HTR-8/SVneo (cell line): Measurements from ENCODE around the gene MAP3K15.
"Not testable (repeated sequence)": the region's sequence is repeated elsewhere in the genome, so short reads cannot be mapped to it uniquely, and the experiment has no call there.

Source experiments
- DNase-seq: peaks from one replicate; pipeline ENCODE4 v3.0.0; 2011; ENCODE audit warnings: low spot score, mixed read lengths; ENCODE audit not compliant: insufficient read length
- FAIRE-seq: peaks from 2 replicates; lab custom pipeline; 2011; peaks lifted over from hg19 to GRCh38; lab: Jason Lieb, UNC

The MAP3K15 gene

DNA sequence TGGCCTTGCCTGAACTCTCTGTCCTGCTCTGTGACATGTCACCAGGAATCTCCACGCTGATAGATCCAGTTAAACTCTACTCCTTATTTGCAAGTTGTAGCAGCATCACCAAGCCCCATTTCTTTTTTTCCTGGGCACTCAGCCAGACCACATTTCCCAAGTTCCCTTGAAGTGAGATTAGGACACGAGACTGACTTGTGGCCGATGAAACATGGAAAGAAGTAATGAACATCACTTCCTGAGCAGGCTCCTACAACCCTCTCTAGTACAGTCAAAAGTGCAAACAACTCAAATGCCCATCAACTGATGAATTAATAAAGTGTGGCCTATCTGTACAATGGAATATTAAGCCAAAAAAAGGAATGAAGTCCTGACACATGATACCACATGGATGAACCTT is 74.6 kb downstream of the MAP3K15 start:
- FAIRE-seq: no peak
- peak; percentile 9 for DNase-seq

DNA sequence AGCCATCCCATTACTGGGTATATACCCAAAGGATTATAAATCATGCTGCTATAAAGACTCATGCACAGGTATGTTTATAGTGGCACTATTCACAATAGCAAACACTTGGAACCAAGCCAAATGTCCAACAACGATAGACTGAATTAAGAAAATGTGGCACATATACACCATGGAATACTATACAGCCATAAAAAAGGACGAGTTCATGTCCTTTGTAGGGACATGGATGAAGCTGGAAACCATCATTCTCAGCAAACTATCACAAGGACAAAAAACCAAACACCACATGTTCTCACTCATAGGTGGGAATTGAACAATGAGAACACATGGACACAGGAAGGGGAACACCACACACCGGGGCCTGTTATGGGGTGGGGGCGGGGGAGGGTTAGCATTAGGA is 92.6 kb downstream of the MAP3K15 start:
- not testable (repeated sequence) for FAIRE-seq, DNase-seq

DNA sequence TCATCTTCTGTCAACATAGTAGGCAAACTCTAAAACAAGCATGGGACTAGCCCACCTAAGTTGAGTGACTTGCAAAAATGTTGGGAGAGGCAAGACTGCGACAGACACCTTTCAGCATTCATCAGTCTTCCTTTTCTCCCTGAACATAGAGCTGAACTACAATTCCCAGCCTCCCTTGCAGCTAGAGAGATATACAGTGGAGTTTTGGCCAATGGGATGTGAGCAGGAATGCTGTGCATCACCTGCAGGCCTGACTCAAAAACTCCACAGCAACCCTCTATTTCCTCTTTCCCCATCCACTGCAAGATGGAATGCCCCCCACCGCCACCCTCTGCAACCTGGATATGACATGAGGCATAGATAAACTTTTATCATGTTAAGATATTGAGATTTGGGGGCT is 105.0 kb downstream of the MAP3K15 start:
- DNase-seq (no peak), FAIRE-seq (no peak)

DNA sequence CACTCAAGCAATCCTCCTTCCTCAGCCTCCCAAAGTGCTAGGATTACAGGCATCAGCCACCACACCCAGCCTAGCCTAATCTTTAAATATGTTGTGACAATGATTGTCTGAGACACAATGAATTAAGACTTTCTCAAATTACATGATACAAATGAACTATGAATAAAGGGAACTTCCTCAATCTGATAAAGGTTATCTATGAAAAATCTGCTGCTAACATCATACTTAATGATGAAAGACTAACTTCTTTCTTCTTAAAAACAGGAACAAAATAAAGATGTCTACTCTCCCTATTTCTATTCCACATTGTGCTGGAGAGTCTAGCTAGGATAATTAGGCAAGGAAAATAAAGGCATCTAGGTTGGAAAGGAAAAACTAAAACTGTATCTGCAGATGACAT is 111.6 kb downstream of the MAP3K15 start:
- DNase-seq (no peak), FAIRE-seq (no peak)

DNA sequence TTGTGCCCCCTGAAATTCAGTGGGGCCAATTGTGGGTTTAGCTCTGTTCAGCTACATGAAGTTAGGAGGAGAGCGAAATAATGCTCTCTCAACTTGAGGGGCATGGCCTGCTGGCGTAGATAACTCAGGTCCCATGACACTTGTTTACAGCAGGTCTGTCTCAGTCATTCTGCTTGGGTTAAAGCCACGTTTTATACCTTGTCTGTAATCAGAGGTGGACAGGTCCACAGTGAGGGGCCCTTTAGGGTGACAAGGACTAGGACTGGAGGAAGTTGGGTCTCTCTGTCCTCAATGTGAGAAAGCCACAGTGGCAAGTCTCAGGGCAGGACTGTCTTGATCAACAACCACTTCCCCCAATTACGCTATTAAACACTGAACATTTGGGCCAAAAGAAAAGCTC is 122.6 kb downstream of the MAP3K15 start:
- DNase-seq (no peak), FAIRE-seq (no peak)

DNA sequence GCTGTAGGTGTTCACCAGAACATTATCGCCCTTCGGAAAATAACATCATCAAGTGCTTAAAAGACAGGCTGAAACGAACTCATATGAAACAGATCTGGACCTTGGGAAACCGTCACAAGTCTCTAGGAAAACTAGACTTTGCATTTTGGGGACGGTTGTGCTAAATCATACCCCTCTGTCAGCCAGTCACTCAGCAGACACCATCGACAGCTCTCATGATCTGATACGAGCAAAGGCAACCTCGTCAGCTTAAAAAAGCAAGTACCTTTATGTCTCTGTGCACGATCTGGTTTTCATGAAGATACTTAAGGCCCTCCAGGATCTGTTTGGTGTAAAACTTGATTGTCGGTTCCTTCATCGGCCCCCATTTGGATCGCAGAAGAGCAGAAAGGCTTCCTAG is 123.2 kb downstream of the MAP3K15 start:
- DNase-seq (no peak), FAIRE-seq (no peak)

DNA sequence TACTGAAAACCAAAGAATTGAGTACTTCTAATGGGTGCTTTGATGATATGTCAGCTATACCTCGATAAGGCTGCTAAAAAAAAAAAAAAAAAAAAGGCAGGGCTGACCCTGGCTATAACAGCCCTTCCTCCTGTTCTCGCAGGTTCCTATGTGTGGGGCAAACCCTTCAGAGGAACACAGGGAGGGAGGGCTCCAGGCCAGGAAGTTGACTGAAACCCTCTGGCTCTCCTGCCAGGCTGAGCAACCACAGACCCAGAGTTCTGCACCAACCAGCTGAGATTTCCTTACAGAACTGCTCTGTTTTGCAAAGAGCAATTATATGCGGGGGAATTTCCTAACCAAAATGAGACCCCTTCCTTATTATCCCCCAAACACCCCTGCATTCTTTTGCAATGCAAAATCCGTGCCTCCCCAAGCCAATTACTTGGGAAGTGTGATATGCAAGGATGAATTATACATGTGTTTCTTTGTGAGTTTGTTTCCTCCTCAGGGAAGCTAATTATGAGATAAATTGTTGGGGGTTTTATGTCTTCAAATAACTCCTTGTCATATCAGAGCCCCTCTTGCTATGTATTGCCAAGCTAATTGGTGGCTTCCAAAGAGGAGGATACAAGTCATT is 126.0 kb downstream of the MAP3K15 start:
- DNase-seq: no peak
- FAIRE-seq: no peak

DNA sequence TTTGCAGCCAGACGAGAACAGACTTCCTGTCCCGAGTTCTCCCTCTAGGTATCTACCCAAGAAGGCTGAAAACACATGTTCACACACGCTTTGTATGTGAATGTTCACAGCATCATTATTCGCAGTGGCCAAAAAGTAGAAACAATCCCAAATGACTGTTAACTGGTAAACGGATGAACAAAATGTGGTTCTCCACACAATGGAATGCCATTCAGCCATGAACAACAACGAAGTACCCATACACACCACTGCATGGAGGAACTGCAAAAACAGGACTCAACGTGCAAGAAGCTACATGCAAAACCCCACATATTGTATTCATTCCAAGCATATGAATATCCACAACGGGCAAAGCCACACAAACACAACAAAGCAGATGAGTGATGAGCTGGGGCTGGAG is 126.6 kb downstream of the MAP3K15 start:
- FAIRE-seq: no peak
- DNase-seq: no peak

DNA sequence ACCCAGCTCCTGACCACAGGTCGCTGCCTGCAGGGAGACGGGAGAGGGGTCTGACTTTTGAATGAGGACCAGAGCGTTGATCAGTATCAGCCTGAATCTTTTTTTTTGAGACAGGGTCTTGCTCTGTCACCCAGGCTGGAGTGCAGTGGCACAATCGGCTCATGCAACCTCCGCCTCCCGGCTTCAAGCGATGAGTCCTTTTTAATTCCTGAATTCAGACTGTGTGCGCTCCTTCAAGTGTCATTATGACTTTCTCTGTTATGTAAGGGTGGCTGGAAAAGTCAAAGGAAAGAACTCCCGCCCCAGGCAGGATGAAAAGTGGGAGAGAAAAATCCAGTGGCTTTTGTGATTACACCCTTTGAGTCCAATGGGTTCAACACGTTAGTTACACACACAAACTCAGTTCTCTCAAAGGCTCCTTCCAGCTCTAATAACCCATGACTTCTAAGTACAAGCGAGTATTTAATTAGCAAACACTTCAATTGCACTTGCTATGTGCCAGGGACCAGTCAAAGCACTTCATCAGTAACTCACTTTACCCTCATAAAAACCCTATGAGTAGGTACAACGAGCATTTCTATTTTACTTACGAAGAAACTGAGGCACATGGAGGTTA is 127.1 kb downstream of the MAP3K15 start:
- no peak for FAIRE-seq
- DNase-seq: no peak

DNA sequence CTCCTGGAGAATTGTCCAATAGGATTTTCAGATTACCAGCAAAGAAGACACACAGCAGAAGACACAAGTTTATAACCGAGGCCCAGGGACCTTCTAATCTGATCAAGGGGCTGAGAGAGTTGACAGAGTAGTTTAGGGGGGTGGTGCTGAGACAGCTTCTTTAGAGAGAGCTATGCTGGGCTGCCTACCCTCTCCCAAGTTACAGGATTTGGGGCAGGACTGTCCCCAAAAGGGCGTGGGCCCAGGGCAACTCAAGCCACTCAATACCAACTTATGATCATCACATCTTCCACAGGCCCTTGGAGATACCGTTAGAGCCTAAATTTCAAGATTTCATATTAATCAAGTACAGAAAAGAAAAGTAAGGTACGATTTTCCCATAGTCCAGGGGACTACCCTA is 128.6 kb downstream of the MAP3K15 start:
- FAIRE-seq (no peak), DNase-seq (no peak)

DNA sequence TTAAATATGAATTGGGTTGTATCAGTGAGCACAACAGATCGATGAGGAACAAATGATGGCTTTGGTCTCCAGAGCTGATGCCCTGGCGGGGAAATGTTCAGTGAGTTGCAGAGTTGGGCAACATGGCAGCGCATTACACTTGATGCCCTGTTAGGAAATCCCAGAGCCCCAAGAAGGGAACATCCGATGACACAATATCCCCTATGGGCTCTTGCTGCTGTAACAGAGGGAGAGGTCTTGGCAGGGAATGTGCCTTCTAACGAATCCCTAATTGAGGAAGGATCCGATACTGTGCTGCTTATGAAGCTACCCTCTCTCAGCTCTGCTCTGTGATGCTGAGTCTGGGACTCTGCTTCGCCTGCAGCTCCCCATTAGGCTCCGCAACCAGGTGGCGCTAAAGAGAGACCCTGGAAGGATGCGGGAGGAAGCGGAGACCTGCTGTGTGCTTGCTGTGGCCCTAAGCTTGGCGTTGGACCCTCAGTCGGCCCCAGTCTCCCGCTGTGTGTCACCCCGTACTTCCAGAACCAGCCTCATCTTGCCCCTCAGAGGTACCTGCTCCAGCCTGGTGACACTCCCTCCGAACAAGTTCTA is 132.7 kb downstream of the MAP3K15 start:
- no peak for FAIRE-seq
- DNase-seq: peak; percentile 35

DNA sequence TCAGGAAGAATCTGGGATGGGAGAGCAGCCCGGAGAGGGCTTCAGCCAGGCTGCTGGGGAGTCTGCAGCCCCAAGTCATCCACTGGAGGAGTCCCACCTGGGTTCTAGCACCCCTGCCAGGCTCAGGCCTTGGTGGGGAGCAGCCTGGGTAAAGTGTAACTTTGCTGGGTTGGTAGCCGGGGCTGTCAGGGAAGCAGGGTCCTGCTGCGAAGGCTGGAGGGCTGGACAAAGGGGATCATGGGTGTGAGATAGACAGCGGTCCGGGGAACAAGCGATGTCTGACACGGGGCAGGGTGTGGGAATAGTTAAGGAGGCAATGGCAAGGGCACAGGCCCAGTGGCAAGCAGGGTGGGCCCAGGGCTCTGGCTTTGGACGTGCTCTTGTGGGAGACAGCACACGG is 134.0 kb downstream of the MAP3K15 start:
- DNase-seq (no peak), FAIRE-seq (no peak)

DNA sequence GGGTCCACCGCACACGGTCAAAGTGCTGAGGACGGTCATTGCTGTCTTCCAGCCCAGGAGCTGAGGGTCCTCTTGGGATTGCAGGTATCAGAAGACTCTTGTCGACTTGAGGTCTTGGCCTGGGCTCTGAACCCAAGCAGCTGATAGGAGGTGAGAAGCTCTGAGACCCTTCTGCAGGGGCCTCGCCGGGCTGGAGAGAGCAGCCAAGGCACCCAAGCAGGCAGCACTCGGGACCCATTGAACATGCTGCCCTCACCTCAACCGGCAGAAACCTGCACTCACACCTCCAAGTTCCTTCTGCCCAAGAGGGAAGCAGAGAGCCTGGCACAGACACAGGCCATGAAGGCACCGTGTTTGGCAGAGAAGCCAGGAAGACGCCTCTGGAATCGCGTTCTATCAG is 137.5 kb downstream of the MAP3K15 start:
- DNase-seq (no peak), FAIRE-seq (no peak)

DNA sequence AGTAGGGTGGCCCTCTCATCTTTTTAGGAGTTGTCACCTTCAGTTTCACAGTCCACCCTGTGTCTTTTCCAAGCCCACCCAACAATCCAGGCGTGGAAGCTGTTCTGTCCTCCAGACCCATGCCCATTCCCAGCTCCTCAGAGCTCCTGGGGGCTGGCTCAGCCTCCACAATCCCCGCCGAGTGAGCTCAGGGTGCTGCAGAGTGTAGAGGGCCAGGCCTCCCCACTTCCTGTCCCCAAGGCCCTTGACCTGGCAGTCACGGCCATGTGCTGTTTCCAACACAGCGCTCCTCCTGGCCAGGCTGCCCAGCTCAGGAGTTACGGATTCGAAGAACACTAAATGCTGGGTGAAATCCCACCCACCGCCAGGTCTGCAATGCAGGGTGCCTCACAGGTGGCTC is 139.8 kb downstream of the MAP3K15 start:
- no peak for FAIRE-seq
- no peak for DNase-seq

DNA sequence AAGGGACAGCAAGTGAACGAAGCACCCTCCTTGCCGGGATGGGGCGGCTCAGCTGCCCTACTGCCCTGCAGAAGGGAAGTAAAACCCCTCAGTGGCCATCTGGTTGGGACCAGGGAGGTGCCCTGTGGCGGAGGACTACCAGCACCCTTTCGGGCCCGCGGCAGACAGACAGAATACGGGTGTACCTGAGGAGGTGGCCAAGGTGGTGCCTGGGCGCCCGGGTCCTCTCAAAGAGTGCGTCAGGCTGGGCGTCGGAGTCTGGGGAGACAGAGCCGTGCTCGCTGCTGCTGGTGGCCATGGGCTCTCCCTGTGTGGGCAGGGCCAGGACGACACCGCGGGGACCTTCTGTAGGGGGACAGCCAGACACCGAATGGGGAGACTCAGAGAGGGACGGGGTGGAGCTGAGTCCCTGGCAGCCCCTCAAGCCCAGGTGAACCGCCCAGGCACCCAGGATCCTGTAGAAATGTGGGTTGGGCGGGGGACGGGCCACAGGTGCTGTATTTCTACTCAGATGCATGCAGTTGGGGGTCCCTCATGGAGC is 141.9 kb downstream of the MAP3K15 start:
- DNase-seq: no peak
- no peak for FAIRE-seq

DNA sequence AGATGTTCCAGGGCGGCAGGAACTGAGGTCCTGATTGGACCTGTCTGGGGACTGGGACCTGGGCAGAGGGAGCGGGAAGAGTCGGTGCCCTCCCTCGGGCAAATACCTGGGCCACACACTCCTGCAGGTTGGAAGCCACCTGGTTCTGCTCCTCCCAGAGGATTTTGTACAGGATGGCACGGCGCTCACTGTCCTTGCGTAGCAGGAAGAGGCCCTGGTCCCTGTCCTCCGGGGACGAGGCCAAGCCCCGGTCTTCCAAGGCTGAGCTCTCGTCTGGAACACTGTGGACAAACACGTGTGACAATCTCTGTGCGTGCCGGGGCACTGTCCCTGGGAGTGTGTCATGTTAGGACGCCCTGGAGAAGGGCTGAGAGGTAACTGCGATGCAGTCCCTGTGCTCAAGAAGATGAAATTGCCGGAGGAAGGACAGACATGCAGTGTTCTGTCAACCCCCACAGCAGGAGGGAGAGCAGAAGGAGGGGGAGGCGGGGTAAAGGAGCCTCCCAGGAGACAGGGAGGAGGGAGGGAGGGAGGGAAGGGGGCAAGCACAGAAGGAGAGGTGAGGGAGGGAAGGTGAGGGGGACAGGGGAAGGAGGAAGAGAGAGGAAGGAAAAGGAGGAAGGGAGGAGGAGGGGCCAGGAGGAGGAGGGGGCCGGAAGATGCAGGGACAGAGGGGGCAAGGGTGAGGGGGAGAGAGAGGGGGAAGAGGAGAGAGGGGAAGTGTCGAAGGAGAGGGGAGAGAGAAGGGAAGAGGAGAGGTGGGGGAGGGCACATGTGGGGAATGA is 142.6 kb downstream of the MAP3K15 start:
- no peak for DNase-seq
- FAIRE-seq: no peak

DNA sequence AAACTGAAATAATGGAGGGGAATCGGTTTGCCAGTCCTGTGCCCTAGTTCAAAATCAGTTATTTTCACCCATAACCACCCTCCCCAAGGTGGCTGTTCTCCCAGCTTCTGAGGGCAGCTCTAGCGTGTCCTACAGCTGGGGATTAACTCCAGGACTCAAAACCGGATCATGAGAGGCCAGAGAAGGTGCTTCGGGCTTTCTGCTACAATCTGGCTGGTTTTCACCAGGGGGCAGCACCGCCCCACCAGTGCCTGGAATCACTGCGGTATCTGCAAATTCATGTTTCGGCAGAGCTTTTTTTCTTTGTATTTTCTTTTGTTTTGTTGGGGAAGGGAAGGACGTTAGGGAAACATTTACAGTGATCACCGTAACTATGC is 143.2 kb downstream of the MAP3K15 start:
- FAIRE-seq (no peak), DNase-seq (peak; percentile 51)

DNA sequence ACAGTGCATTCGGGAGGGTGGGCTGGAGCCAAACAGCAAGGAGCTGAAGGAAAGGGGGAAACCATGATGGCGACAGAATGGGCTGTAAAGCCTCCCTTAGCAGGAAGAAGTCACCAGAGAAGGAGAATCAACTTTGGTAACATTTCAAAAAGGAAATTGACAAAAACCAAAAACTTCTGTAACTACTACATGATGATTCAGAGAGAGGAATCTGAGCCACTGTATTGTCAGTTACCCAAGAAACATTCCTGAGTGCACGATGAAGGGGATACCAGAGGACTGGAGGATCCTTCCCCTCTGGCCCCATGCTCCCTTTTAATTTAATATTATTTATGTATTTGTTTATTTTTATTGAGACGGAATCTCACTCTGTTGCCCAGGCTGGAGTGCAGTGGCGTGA is 145.2 kb downstream of the MAP3K15 start:
- no peak for FAIRE-seq
- no peak for DNase-seq

DNA sequence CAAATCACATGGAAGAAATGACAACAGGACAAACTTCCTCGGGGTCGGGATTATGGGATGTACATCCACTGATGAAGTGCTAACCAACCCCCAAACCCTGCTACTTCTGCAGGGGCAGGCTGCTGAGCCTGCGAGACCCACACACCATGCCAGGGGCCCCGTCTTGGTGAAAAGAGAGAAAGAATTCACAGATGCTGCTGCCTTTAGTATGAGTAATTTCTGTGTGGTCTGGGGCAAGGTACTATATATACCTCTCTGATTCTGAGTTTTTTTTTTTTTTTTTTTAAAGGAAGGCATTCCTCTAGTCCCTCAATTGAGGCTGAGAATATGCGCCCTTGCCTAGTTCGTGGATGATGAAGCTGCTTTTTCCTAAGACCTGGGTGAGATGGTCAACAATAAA is 146.7 kb downstream of the MAP3K15 start:
- no peak for FAIRE-seq
- DNase-seq: no peak

DNA sequence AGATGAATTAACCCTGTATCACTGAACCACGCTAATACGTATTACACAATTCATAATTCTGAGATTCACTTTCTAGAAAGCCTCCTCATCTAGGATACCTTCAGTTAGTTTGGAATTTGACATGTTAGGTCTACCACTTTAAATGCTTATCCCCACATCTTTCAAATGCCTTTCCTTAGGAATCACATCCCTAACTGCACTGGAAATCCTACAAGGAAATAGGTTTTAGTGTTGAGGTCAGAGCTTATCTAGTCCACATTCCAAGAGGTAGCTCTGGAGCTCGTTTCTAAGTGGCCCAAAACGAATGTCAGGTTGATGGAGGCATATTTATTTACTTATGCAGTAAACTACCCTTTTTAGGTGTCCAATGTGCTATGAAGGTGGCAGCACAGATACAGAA is 153.6 kb downstream of the MAP3K15 start:
- FAIRE-seq (no peak), DNase-seq (no peak)

DNA sequence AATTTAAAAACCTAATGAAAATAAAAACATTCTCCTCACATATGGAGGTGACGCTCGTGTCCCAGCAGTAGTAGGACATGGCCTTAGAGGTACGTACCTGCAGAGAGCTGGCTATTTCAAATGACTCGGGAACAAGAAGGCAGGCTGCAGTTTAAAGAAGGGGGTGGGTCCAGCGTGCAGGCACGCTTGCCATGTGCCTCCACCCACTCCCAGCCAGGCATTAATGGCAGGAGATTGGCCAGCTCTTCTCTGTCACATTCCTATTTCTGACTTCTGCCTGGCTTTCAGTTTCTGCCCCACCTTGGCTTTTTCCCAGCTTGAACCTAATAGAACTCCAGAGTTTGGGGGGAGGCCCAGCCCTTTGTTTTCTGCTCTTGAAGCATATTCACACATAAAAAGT is 154.4 kb downstream of the MAP3K15 start:
- DNase-seq (no peak), FAIRE-seq (no peak)
